NCI-H2107 (cell line): Measurements from ENCODE around the gene HERC4.

Experiments
- DNase-seq: peaks from one replicate; lab custom pipeline; 2025; lab: John Stamatoyannopoulos, UW

Gene HERC4, protein sequence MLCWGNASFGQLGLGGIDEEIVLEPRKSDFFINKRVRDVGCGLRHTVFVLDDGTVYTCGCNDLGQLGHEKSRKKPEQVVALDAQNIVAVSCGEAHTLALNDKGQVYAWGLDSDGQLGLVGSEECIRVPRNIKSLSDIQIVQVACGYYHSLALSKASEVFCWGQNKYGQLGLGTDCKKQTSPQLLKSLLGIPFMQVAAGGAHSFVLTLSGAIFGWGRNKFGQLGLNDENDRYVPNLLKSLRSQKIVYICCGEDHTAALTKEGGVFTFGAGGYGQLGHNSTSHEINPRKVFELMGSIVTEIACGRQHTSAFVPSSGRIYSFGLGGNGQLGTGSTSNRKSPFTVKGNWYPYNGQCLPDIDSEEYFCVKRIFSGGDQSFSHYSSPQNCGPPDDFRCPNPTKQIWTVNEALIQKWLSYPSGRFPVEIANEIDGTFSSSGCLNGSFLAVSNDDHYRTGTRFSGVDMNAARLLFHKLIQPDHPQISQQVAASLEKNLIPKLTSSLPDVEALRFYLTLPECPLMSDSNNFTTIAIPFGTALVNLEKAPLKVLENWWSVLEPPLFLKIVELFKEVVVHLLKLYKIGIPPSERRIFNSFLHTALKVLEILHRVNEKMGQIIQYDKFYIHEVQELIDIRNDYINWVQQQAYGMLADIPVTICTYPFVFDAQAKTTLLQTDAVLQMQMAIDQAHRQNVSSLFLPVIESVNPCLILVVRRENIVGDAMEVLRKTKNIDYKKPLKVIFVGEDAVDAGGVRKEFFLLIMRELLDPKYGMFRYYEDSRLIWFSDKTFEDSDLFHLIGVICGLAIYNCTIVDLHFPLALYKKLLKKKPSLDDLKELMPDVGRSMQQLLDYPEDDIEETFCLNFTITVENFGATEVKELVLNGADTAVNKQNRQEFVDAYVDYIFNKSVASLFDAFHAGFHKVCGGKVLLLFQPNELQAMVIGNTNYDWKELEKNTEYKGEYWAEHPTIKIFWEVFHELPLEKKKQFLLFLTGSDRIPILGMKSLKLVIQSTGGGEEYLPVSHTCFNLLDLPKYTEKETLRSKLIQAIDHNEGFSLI

DNA sequence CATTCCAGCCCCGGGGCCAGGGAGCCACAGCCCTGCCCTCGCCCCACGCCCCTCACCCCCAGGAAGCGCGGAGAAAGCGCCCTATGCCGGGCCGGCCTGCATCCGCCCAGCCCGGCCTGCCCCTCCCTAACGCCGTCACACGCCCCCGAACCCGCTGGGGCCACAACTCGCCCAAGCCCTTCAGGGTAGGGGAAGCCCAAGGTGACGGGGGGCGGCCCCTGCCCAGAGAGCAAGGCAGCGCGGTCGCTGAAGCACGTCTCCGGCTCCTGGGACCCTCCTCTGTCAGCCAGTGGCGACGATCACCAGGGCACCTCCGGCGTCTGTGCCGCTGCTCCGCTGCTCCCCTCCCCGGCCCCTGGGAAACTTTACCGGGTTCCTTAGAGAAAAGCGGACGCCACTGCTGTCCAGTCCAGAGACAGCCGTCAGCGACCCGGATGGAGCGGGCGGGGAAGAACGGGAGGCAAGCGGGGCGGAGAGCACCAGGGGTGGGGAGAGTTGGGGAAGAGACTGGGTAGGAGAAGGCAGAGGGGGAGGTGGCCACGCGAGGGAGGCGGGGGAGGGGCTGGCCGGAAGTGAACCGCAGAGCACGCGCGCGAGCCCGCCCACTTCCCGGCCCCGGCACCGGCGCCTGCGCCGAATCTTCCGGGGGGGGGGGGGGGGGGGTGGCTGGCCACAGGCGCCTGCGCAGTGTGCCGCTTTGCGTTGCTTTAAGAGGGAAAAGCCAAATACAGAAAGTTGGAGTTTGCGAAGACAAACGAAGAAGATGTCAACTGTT, at the start of gene HERC4:
Gene HERC4, minus strand, starts transcription at position 509 of the 775 bp plus-strand sequence. CDS start 2,175 bp downstream, outside the sequence.
- DNase-seq = peak; percentile 68

DNA sequence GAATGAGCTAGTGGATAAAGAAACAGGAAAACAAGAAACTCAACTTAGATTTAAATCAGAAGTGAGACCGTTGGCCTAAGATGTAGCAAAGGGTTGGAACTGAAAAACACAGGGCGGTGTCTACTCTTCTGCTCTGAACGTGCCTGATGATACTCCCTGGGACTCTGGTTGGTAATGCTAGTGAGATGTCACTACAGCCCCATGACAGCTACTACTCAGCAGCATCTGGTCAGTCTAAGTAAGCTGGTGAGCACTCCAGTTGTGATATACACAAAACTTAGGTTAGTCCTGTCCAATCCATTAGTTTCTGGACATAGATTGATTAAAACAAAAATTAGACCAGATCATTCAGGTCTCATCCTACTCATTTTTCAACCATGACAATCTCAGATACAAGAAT, 49.6 kb upstream of the HERC4 start:
- DNase-seq = no peak

DNA sequence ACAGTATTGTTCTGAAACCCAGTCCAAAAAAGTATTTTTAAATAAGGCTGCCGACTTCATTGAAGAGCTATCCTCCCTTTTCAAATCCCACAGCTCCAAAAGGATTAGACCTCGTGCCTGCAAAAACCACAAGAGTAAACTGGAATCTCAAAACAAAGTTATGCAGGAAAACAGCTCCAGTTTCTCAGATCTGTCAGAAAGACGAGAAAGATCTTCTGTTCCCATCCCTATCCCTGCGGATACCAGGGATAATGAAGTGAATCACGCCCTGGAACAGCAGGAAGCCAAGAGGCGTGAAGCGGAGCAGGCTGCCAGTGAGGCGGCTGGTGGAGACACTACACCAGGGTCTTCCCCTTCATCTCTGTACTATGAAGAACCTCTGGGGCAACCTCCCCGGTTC, 46.8 kb upstream of the HERC4 start:
- DNase-seq = no peak

DNA sequence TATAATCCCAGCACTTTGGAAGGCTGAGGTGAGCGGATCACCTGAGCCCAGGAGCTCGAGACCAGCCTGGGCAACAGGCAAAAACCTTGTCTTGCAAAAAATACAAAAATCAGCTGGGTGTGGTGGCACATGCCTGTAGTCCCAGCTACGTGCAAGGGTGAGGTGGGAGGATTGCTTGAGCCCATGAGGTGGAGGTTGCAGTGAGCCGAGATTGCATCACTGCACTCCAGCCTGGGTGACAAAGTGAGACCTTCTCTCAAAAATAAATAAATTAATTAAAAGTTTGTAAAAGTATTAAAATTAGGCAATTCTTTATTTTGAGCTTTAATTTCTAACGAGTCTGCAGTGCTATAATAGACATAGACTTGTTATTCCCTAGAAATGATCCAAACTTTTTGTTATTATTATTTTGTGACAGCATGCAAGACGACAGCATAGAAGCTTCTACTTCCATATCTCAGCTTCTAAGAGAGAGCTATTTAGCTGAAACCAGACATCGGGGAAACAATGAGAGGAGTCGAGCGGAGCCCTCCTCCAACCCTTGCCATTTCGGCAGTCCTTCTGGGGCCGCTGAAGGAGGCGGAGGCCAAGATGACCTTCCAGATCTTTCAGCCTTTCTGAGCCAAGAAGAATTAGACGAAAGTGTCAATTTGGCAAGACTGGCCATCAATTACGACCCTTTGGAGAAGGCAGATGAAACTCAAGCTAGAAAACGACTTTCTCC, 46.1 kb upstream of the HERC4 start:
- no peak for DNase-seq

DNA sequence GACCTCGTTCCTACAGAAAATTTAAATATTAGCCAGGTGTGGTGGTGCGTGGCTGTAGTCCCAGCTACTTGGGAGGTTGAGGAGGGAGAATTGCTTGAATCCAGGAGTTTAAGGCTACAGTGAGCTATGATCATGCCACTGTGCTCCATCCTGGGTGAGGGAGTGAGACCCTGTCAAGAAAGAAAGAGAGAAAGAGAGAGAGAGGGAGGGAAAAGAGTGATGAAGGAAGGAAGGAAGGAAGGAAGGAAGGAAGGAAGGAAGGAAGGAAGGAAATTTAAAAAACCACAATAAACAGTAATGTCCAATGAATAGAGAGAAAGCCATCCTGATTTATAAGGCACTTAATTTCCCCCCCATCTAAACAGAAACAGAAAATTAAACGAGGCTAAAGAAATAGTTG, 43.6 kb upstream of the HERC4 start:
- no peak for DNase-seq

DNA sequence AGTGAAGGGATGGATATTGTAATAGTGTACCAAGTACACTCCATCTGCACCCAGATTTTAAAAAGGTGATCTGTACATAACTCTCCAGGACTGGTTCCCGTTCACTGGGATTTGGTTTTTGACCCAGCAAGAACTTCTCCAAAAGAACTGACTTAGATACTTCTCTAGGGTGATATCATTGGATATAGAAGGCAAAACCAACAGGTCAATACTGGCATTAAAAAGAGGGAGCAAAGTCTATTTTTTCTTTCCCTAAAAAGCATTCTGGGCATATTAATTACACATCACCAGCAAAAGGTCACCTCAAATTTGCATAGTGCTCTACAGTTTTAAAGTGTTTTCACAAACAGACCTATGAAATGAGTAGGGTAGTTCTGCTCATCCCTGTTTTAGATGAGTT, 37.8 kb upstream of the HERC4 start:
- no peak for DNase-seq

DNA sequence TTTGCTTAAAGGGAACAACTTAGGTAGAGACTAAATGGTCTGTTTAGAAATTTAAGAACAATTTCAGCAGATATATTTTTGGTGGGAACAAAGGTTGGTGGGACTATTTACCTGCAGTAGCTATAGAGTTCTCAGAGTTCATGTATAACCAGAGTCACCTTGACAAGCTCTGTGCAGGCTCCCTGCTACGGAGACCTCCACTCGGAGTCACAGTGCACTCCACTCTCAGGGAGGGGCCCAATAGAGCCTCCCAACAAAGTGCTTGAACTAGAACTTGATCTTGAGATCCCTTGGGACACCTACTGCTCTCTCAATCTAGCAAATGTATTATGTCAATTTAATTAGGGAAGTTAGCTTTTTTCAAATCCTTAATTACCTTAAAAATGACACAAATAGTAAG, 36.5 kb upstream of the HERC4 start:
- no peak for DNase-seq

DNA sequence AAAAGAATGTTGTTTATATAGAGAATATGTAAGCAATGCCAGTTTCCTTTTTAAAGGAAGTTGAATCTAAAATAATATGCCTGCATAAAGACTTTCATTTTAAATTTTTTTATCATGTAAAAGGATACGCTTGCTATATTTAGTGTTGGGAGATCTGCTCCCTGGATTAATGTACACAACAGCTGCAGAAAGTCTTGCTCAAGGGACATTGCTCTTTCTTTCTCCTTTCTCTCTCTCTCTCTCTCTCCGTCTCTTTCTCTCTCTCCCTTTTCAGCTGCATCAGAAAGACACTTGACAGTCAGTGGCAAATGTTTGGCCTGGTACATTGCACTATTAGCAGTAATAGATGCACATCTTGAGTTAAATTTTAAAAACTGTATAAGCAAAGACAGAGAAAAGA, 34.9 kb upstream of the HERC4 start:
- DNase-seq = no peak

DNA sequence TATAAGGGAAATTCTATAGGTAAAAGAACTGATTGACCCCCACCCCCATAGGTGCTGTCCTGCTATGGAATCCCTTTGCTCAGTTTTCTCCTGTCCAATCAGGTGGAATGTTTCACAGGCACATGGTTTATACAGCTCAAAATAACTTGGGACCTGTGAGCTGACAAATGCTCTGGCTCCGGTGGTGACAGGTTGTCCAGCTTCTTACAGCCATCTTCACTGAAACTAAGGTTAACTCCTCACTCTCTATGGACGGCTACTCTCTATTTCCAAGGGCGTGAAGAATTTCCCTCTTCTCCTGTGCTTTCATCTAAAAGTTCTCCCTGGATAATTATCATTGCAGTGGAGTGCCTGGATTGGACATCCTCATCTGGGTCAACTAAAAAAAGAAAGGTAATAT, 34.2 kb upstream of the HERC4 start, which contains the start of gene MYPN:
Gene MYPN, plus strand, starts transcription at position 158 of the 400 bp plus-strand sequence. CDS start 11,951 bp downstream, outside the sequence.
- DNase-seq = no peak

DNA sequence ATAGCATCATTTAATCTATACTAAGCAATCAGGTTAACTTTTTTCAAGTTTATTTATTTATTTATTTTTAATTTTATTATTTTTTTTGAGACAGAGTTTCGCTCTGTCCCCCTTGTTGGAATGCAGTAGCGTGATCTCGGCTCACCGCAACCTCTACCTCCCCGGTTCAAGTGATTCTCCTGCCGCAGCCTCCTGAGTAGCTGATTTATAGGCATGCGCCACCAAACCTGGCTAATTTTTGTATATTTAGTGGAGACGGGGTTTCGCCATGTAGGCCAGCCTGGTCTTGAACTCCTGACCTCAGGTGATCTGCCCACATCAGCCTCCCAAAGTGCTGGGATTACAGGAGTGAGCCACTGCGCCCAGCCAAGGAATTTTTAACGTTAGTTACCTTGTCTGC, 33.6 kb upstream of the HERC4 start:
- no peak for DNase-seq

DNA sequence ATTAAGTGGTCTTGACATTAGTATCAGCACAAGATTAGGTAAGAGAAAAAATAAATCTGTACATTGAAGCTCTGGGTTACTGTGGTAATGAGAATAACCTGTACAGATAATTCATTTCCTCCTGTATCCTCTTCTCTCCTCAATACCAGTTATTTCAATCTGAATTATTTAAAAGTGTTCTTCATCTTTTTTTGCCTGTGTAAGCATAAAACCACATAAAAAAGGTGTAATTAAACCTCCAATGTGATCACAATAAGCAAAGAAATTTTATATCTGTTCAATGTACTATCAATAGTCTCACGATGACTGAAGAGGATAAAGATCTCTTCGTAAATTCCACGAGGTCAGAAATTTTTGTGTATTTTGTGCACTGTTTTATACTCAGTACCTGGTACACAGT, 33.0 kb upstream of the HERC4 start:
- DNase-seq = no peak

DNA sequence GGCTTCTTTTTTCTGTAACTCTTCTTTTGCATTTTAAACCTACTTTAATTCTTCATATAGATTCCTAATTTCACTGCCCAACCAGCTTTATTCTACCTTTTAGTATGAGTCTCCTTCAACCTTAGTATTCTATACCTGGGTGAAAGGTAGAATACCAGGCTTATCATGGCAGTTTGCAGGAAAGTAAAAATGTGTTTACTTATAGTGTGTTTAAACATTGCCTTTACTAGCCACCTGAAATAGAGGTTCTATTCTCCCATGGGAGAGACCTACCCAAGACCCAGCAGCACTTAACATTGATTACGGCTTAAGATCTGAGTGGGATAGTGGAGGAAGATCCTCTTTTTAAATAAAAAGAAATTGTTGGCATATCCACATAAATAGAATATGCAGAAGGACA, 32.6 kb upstream of the HERC4 start:
- no peak for DNase-seq

DNA sequence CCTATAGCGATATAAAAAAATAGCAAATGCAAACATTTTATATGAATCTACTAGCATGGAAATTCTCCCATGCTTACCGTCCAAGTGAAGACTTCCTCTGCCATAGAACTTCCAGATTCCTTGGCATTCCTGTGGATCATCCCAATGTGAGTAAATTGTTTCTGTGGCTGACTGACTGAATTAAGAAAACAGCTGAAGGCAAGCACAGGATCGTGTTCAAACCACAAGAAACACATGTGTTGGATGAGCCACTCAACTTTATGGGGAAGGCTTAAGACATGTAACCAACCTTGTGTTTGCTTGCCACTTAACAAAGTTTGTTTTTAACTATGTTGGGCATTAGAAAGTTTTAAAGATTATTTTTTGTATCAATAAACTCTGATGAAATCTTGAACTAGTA, 31.6 kb upstream of the HERC4 start:
- no peak for DNase-seq

DNA sequence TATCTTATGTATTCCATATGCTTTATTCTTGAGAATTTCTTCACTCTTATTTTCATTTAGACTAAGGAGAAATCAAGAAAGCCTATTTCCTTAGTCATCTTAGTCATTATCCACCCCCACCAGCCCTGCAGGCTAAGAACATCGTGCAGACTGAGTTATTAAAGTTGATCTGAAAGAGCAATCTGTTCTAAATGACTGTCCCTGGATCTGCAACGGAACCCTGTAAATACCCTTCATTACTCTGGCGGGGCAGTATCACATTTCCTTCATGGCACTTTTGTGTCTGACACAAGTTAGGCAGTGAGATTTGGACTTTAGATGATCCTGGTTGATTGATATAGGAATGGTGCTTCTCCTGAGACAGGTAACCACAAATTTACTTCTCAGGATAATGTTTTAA, 30.7 kb upstream of the HERC4 start:
- no peak for DNase-seq

DNA sequence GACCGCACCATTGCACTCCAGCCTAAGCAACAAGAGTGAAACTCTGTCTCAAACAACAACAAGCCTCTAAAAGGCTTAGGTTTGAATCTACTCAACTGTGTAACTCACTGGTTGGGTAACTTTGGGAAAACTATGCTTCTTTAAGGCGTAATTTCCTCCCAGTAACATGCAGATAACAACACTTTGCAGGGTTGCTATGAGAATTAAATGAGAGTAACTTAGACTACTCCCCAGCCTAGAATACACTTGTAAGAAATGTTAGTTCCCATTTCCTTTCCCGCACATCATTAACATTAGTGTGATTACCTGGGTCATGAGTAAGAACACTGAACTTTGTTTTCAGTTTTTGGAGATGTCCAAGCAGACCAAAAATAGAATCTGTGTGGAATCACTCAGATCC, 28.8 kb upstream of the HERC4 start:
- no peak for DNase-seq

DNA sequence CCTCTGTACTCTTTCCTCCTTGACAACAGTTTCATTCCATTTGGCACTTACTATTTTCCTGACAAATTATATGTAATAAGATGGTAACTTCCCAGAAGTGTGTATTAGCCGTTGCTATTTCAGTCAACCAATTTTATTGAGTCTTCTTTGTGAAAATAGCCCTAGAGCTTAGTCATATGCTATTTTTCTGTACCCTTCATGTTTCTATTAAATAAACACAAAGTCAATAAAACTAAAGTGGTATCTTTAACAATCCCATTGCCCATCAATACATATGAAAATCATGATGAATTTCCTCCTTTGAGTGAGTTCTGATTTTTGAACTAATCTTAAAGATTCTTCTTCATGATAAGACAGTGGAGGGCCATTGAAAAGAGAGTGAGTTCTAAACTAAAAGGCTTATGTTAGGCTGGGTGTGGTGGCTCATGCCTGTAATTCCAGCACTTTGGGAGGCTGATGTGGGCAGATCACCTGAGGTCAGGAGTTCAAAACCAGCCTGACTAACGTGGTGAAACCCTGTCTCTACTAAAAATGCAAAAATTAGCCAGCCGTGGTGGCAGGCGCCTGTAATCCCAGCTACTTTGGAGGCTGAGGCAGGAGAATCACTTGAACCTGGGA, 28.3 kb upstream of the HERC4 start:
- no peak for DNase-seq

DNA sequence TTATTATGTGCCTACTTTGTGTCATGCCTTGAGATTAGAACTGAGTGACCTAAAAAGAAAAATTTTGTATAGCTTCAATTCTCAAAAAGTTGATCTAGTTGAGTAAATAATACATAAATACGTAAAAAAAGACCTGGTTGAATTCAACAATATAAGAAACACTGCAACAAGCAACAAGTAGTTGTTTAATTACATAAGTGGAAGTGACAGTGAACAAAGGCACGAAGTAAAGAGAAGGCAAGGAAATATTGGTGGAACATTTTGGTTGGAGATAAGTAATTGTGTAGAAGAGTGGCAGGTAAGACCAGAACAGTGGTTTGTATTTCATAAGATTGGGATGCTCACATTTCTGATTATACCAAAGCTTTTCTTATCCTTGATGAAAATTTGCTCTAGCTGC, 26.0 kb upstream of the HERC4 start:
- no peak for DNase-seq

DNA sequence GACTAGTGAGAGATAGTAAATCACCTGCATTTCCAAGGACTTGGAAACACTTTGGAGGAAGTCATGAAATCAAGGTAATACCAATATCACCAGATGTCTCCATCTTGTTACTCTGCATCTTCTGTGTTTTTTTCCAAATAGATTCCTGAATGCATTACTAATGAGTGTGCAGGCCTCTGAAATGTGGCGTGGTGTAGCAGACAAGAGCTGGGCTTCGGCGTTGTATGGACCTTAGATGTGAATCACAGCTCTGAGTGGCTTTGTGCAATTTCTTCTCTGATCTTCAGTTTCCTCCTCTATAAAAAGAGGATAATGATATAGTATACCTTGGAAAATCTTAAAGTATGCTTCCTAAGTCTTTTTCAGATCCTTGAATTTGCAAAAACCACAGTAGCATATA, 24.7 kb upstream of the HERC4 start:
- DNase-seq = no peak

DNA sequence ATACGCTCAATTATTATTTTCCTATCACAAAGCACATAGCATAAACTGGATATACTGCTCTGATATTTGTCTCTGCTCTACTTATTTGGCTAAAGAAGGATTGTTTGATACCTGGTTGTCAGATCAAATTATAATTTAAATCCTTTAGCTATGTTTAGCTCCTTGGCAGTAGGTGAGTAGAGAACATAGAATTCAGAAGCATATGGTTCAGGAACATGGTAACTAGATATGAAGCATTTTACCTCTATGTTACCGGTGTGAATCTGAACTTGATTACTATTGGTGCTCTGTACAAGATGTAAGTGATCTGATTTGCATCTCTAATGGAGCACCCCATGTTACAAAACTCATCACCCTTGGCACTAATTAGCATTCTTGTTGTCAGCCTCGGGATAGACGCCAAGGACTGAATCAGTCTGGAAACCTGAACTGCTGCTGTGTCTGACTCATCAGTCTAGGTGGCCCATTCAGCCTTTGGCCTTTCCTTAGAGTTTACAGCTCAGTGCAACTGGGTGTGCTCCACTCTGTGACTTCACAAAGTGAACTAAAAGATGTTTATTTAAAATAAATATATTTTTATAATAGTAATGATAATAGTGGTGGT, 21.9 kb upstream of the HERC4 start:
- DNase-seq = no peak

DNA sequence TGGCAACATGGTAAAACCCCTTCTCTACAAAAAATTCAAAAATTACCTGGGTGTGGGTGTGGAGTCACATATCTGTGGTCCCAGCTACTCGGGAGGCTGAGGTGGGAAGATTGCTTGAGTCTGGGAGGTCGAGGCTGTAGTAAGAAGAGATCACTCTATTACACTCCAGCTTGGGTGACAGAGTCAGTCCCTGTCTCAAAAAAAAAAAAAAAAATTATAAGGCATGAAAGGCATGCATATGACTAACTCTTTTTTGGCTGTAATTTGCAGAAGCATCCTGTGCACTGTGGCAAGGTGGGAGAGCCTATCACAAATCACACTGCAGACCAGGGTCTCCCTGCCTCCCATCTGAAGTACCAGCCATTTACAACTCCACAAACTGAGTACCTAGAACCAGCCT, 20.1 kb upstream of the HERC4 start:
- no peak for DNase-seq
